Measurements from ENCODE around the gene MORF4L1.

DNA sequence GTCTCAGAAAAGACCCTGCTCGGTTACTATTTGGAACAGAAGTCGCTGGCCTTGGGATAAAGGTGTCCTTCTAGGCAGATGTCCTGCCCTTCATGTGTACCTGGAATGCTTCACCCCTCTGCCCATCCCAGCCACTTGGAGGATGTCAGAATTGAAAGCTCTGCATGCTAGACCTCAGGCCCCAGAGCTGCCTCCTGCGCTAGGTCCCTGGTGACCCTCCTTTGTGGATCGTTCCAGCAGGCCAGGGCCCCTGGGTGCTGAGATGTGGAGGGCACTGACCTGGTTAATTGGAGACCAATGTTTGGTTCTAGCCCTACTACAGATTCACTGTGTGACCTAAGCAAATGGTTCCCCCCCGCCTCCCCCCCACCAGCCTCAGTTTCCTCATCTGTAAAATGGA, 74.8 kb downstream of the MORF4L1 start:
- TF ChIP-seq POLR2AphosphoS5 (IDR thresholded peaks at IDR 0.05; ENCODE audit: low read depth, low read length) (no peak), FOXP2 (optimal IDR thresholded peaks at IDR 0.05; ENCODE audit: borderline replicate concordance, extremely low read depth, extremely low read length, insufficient read depth) (no peak), SIN3A (IDR thresholded peaks at IDR 0.05; ENCODE audit: borderline replicate concordance, insufficient read depth, low read length) (no peak), REST (IDR thresholded peaks at IDR 0.05; ENCODE audit: insufficient read depth in 1 of 2, low read depth in 2 of 2, low read length in 2 of 2) (no peak)

All from PFSK-1 (cell line).